Upper lobe of left lung (tissue), 4 donors: ENCODE measurements around the gene POLR3E.

Experiments
- POLR2A ChIP-seq, 4 donors: fragments of 450-650 bp; IDR thresholded peaks; one replicate each; pipeline ENCODE4 v1.5.1; 2016 to 2017; ENCODE audit warnings: antibody characterized with exemption in 4 of 4, mild to moderate bottlenecking in 2 of 4
- TF ChIP-seq, protein P1 (sequence below), 6 experiments: fragments of 450-650 bp in 4 of 6; fragments of 200-600 bp in 2 of 6; sonication (generic) in 2 of 6; IDR thresholded peaks; one replicate each; pipeline ENCODE4 v1.5.1; 2016 to 2019; ENCODE audit warnings: antibody characterized with exemption in 6 of 6

DNA sequence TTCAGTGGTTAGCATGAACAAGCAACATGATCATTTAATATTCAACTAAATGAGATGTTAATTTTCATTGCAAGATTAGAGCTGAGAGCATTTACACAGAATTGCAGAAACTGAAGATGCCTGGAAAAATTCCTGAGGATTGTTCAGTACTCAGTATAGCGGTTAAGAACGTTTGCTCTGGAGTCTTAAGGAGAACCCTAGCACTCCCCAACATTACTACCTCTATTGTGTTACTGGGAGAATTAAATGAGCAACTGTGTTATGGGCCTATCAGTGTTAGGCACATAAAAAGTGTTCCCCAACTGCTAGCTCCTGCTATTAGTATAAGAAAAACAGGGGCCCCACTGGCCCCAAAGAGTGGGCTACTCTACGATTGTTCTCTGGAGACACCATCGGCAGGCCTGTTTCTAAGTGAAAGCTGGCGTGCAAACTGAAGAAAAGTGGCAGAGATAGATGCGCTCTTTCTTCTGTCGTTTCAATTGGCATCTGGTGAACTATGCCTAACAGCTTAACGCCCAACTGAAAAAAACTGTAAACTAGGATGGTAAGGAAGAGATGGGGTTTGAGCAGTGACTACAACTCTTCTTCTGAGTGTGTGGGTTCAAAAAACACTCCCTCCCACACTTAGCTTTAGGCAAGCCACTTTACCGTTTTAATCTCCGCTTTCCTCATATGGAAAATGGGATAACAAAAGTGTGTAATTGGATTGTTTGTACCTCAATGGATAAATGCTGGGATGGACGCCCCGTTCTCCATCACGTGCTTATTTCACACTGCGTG, 75.9 kb downstream of the POLR3E start:
- TF ChIP-seq, protein P1, sequence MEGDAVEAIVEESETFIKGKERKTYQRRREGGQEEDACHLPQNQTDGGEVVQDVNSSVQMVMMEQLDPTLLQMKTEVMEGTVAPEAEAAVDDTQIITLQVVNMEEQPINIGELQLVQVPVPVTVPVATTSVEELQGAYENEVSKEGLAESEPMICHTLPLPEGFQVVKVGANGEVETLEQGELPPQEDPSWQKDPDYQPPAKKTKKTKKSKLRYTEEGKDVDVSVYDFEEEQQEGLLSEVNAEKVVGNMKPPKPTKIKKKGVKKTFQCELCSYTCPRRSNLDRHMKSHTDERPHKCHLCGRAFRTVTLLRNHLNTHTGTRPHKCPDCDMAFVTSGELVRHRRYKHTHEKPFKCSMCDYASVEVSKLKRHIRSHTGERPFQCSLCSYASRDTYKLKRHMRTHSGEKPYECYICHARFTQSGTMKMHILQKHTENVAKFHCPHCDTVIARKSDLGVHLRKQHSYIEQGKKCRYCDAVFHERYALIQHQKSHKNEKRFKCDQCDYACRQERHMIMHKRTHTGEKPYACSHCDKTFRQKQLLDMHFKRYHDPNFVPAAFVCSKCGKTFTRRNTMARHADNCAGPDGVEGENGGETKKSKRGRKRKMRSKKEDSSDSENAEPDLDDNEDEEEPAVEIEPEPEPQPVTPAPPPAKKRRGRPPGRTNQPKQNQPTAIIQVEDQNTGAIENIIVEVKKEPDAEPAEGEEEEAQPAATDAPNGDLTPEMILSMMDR (IDR thresholded peaks at IDR 0.05), result no peak
- TF ChIP-seq POLR2A (IDR thresholded peaks at IDR 0.05), result no peak
